AG20443 (cell line): ENCODE data around the gene SOAT2.
"Not testable (repeated sequence)": the region's sequence is repeated elsewhere in the genome, so short reads cannot be mapped to it uniquely, and the experiment has no call there.

Experiments used
- DNase-seq: peaks from one replicate; pipeline ENCODE4 v3.0.0; 2012; ENCODE audit warnings: low spot score, mixed read lengths

The SOAT2 gene

GRCh38 chr12:53147181-53147580, 43.9 kb downstream of the SOAT2 start:
- DNase-seq, result no peak

DNA sequence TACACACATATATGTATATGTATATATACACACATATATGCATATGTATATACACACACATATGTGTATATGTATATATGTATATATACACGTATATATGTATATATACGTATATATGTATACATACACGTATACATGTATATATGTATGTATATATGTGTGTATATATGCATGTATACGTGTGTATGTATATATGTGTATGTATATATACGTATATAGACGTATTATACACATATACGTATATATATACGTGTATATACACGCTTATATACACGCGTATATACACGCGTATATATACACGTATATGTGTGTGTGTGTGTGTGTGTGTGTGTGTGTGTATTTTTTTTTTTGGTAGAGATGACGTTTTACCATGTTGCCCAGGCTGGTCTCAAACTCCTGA, 44.4 kb downstream of the SOAT2 start:
- no peak for DNase-seq

DNA sequence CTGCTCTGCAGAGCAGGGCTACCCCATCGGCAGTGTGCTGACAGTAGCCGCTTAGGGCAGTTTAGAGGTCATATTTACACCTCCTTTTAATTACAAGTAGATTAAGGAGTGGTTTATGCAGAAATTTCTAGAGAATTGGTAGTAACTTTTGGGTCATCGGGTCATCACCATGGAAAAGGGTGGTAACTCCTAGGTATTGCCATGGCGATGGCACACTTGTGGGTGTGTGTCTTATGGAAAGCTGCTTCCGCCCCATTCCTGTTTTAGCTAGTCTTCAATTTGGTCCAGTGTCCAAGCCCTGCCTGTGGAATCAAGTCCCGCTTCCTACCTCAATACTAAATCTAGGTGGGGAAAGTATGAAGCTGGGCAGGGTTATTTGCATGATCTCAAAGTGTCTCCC, 47.8 kb downstream of the SOAT2 start:
- no peak for DNase-seq

DNA sequence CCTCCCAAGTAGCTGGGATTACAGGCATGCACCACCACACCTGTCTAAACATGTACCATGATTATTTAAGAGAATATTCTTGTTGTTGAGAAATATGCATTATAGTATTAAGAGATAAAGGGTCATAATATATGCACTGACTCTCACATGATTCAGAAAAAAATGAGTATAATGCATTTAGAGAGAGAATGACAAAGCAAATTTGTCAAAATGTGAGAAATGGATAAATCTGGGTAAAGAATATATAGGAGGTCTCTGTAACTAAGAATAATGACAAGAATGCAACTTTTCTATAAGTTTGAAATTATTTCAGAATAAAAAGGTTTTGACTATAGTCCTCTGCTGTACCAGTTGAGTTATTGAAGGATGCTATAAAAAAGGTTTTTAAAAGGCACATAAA, 49.1 kb downstream of the SOAT2 start:
- no peak for DNase-seq

DNA sequence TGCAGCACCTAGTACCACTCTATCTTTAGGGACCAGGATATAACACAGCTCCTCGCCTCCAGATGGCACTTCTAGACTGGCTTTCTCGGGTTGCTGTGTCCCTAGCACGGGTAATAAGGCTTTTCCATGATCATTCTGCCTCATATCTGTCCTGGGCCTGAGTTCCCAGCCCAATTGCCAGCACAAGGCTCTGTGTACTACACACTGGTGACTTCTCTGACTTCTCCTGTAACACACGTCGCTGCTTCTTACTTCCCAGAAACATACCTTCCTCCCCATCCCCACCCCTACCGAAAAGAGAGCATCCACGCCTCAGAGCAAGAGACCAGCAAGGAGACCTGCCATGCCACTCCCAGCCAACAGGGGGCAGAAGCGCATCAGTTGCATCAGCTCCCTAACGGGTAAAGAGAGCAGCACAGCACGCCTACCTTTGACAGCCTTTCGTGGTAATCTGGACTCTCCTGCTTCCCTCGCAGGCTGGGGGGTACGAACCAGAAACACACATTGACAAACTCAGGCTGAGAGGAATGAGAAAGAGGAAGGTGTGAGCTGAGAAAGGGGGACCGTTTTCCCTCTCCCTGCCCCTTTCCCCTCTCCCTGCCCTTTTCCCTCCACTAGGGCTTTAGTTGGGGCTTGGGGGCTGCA, 56.0 kb downstream of the SOAT2 start:
- peak; percentile 93 for DNase-seq

- no peak for DNase-seq
These were observed 56.7 kb downstream of the SOAT2 start for GRCh38 chr12:53160000-53160399.

DNA sequence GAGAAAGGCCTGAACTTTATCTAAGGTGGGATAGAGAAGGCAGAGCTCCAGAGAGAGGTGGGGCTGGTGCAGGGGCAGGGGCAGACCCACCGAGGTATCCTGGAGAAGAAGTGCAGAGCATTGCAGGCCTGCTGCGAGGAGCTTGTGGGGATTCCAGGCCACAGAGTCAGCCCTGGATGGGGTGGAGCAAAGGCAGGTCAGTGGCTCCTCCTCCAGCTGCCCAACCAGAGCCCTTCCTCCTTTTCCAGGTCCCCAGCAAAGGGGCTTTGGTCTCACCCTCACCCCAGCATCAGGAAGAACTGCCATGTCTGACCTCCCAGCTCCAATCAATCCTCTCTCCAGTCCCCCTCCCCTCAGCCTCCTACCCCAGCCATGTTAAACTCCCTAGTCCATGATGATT, 57.4 kb downstream of the SOAT2 start:
- no peak for DNase-seq

GRCh38 chr12:53161119-53161911, 58.0 kb downstream of the SOAT2 start:
- DNase-seq, result no peak

DNA sequence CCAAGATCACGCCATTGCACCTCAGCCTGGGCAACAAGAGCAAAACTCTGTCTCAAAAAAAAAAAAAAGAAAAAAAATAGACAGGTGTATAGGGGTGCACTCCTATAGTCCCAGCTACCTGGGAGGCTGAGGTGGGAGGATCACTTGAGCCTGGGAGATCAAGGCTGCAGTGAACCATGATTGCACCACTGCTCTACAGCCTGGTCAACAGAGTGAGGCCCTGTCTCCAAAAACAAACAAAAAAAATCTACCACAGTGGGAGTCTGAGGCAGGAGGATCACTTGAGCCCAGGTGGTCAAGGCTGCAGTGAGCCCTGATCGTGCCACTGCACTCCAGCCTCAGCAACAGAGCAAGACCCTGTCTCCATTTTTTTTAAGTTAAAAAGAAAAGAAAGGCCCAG, 59.7 kb downstream of the SOAT2 start:
- DNase-seq, result not testable (repeated sequence)

- no peak for DNase-seq
These were observed 63.6 kb downstream of the SOAT2 start for GRCh38 chr12:53166837-53167236.

DNA sequence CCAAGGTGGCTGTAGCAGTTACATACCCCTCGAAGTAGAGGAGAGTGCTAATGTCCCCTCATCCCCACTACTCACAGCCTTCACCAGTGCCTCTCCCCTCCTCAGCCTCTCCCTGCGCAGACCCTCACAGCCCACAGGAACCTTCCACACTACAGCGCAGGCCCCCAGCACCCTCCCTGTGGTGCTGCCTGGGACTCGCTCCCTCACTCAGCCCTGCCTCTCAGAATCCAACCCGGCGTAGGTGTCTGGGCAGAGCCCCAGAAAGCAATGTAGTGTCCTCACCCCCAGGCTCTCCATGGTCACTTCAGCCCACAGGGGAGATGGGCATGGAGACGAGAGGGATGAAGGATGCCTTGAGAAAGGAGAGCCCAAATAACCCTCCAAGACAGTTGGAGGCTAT, 66.4 kb downstream of the SOAT2 start:
- peak; percentile 3 for DNase-seq

GRCh38 chr12:53170215-53170614, 66.9 kb downstream of the SOAT2 start:
- DNase-seq, result peak; percentile 4

GRCh38 chr12:53170876-53171724, 67.8 kb downstream of the SOAT2 start:
- peak; percentile 4 for DNase-seq

DNA sequence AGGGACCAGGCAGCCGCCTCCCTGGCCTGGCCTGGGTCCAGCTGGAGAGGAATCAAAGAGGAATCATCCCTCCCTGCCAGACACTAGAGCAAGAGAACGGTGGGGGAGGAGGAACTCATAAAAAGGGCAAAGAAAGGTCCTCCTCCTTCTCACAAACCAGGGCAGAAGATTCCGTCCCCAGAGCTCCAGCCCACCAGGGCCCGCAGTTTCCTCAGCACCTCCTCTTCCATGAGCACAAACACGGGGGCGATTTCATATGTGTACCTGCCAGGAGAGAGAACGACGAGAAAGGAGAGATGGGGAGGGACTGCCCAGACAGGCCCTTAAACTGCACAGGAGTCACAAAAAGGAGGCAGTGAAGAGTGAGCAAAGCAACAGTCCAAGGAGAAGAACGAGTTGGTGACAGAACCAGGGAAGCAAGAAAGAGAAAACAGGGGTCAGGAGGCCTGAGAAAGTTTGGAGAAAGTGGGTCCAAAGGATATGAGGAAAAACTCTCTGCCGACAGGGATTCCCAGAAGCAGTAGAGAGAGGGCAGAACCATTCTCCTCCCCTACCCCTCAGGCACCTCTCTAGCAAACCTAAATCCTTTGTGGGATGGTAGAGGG, 68.5 kb downstream of the SOAT2 start:
- peak; percentile 30 for DNase-seq

DNA sequence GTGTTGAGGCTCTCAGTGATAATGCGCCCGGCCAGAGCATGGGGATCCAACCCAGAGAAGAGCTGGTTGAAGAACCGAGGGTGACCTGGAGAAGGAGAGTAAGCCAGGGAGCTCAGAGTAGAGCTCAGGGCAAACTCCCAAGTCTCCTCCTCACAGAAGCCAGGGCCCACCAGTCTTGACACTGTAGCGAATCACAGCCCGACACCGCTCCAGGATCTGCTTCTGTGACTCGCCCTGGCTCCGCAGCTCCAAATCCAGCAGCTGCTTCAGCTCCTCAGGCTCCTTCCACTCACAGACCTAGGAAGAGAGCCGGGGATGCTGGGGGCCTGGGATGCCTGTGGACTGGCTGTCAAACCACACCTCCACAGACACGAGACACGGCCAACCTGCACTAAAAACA, 69.1 kb downstream of the SOAT2 start:
- peak; percentile 75 for DNase-seq

DNA sequence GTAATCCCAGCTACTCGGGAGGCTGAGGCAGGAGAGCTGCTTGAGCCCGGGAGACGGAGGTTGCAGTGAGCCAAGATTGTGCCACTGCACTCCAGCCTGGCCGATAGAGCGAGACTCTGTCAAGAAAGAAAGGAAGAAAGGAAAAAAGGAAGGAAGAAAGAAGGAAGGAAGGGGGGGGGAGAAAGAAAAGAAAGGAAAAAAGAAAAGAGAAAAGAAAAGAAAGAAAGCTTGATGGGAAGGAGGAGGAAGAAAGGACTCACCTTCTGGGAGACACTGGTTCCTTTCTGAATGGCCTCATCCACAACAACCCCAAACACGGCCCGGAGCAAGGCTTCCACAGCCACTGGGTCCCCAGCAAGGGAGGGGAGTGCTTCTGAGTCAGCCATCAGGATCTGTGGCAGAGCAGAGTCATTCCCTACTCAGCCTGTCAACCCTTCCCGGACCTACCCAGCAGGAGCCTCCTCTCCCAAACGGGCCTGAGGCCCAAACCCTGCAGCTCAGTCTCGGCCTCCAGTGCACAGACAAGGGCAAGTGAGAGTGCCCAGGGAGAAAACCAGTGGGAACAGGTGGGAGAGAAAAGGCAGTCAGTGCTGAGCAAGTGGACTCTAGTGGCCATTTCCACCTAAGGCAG, 69.9 kb downstream of the SOAT2 start:
- peak; percentile 70 for DNase-seq
